ENCODE data around the gene LAMA4. TPM values are rescaled to one million over a fixed set of nuclear protein-coding genes. Genes with fewer than 3 reads are reported as not detected.

Gene LAMA4
- total RNA-seq, 1 experiment from 2014 or later = not detected

GRCh38 chr6:112190164-112190563 lies 64.2 kb downstream of the LAMA4 start:
- no peak for DNase-seq (ENCODE audit: low spot score)

GRCh38 chr6:112189494-112189893 lies 64.9 kb downstream of the LAMA4 start:
- DNase-seq (ENCODE audit: low spot score) = no peak

- no peak for DNase-seq (ENCODE audit: low spot score)
Observed at GRCh38 chr6:112188906-112189305, 65.5 kb downstream of the LAMA4 start.

GRCh38 chr6:112187736-112188135 lies 66.6 kb downstream of the LAMA4 start:
- DNase-seq (ENCODE audit: low spot score) = no peak

- DNase-seq (ENCODE audit: low spot score) = no peak
Observed at GRCh38 chr6:112184951-112185350, 69.4 kb downstream of the LAMA4 start.

GRCh38 chr6:112183271-112183671 lies 71.1 kb downstream of the LAMA4 start:
- DNase-seq (ENCODE audit: low spot score) = no peak

GRCh38 chr6:112181130-112181529 lies 73.2 kb downstream of the LAMA4 start:
- DNase-seq (ENCODE audit: low spot score) = no peak

- peak; percentile 76 for DNase-seq (ENCODE audit: low spot score)
Observed at GRCh38 chr6:112180095-112180820, 74.1 kb downstream of the LAMA4 start.

- DNase-seq (ENCODE audit: low spot score) = no peak
Observed at GRCh38 chr6:112179631-112180030, 74.7 kb downstream of the LAMA4 start.

GRCh38 chr6:112178846-112179245 lies 75.5 kb downstream of the LAMA4 start:
- no peak for DNase-seq (ENCODE audit: low spot score)

GRCh38 chr6:112177092-112177491 lies 77.3 kb downstream of the LAMA4 start:
- no peak for DNase-seq (ENCODE audit: low spot score)

- DNase-seq (ENCODE audit: low spot score) = peak; percentile 11
Observed at GRCh38 chr6:112176175-112176574, 78.2 kb downstream of the LAMA4 start.

- DNase-seq (ENCODE audit: low spot score) = no peak
Observed at GRCh38 chr6:112173221-112173804, 81.1 kb downstream of the LAMA4 start.

GRCh38 chr6:112172540-112172939 lies 81.8 kb downstream of the LAMA4 start:
- no peak for DNase-seq (ENCODE audit: low spot score)

GRCh38 chr6:112169541-112169940 lies 84.8 kb downstream of the LAMA4 start:
- DNase-seq (ENCODE audit: low spot score) = no peak

- DNase-seq (ENCODE audit: low spot score) = peak; percentile 54
Observed at GRCh38 chr6:112163295-112164257, 90.8 kb downstream of the LAMA4 start.

GRCh38 chr6:112160745-112161144 lies 93.6 kb downstream of the LAMA4 start:
- DNase-seq (ENCODE audit: low spot score) = no peak

- no peak for DNase-seq (ENCODE audit: low spot score)
Observed at GRCh38 chr6:112156668-112157067, 97.7 kb downstream of the LAMA4 start.

GRCh38 chr6:112155886-112156285 lies 98.5 kb downstream of the LAMA4 start:
- DNase-seq (ENCODE audit: low spot score) = no peak

- DNase-seq (ENCODE audit: low spot score) = no peak
Observed at GRCh38 chr6:112154711-112155110, 99.7 kb downstream of the LAMA4 start.

- DNase-seq (ENCODE audit: low spot score) = no peak
Observed at GRCh38 chr6:112153926-112154607, 100.3 kb downstream of the LAMA4 start.

GRCh38 chr6:112150363-112150762 lies 104.0 kb downstream of the LAMA4 start:
- no peak for DNase-seq (ENCODE audit: low spot score)
